Measurements from ENCODE around the gene MNX1.

MNX1 gene

DNA sequence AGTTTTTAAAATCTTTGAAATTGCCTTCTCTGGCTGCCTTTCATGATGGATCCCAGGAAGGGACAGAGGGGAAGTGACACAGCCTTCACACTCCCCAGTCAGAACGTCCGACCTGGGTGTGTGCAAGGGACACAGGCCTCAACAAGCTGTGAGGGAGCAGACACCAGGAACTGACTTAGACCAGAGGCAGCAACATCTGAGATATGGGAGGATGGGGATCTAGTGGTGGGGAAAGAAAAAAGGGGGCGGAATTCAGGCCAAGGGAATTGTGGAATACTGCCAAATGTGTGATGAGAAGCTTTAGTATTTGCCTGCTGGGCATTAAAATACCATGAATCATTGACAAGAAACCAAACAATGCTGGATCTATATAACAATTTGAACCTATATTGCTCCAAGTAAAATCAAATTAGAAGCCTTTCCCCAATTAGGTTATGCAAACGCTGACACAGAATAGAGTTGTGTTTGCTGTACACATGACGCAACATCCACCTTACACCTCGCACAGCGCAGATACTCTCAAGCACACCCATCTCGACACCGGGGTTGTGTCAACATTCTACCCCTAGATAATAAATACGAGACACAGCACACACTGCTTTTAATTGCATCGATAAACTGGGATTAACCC is 17.2 kb upstream of the MNX1 start:
- in situ Hi-C loops (cut with HindIII; ENCODE audit: low sequenced_read_pairs) = no loop called here
- no peak overlapping the region for H3K4me3 ChIP-seq (ENCODE audit: low read depth, low read length)
- DNase-seq (ENCODE audit: low read depth) = no peak
- TF ChIP-seq, protein P1, sequence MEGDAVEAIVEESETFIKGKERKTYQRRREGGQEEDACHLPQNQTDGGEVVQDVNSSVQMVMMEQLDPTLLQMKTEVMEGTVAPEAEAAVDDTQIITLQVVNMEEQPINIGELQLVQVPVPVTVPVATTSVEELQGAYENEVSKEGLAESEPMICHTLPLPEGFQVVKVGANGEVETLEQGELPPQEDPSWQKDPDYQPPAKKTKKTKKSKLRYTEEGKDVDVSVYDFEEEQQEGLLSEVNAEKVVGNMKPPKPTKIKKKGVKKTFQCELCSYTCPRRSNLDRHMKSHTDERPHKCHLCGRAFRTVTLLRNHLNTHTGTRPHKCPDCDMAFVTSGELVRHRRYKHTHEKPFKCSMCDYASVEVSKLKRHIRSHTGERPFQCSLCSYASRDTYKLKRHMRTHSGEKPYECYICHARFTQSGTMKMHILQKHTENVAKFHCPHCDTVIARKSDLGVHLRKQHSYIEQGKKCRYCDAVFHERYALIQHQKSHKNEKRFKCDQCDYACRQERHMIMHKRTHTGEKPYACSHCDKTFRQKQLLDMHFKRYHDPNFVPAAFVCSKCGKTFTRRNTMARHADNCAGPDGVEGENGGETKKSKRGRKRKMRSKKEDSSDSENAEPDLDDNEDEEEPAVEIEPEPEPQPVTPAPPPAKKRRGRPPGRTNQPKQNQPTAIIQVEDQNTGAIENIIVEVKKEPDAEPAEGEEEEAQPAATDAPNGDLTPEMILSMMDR (IDR thresholded peaks at IDR 0.05; ENCODE audit: low read depth, low read length, missing control alignments) = no peak

DNA sequence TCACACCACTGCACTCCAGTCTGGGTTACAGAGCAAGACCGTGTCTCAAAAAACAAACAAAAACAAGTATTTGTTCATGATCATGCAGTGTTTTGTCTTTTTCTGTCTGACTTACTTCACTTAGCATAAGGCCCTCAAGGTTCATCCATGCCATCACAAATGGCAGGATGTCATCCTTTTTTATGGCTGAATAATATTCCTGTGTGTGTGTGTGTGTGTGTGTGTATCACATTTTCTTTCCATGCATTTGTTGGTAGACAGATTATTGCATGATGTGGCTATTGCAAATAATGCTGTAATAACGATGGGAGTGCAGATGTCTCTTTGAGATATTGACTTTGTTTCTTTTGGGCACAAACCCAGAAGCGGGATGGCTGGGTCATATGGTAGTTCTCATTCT is 14.3 kb upstream of the MNX1 start:
- TF ChIP-seq, protein P1 (IDR thresholded peaks at IDR 0.05; ENCODE audit: low read depth, low read length, missing control alignments) = no peak
- in situ Hi-C loops (cut with HindIII; ENCODE audit: low sequenced_read_pairs) = no loop called here
- no peak for DNase-seq (ENCODE audit: low read depth)
- no peak overlapping the region for H3K4me3 ChIP-seq (ENCODE audit: low read depth, low read length)

DNA sequence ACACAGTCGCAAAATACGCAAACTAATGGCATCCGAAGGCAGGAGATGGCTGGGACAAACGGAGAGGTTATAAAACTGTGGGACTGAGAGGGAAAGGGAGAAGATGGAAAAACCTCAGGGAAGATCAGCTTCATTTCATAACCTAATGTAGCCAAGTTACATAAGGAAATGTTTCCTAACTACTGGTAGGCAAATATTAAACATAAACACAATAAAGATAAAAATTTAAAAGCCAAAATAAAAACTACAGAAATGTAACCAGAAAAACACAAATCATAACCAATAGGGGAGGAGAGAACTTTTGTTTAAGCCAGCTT is 13.1 kb upstream of the MNX1 start:
- in situ Hi-C loops (cut with HindIII; ENCODE audit: low sequenced_read_pairs) = no loop called here
- TF ChIP-seq, protein P1 (IDR thresholded peaks at IDR 0.05; ENCODE audit: low read depth, low read length, missing control alignments) = no peak

DNA sequence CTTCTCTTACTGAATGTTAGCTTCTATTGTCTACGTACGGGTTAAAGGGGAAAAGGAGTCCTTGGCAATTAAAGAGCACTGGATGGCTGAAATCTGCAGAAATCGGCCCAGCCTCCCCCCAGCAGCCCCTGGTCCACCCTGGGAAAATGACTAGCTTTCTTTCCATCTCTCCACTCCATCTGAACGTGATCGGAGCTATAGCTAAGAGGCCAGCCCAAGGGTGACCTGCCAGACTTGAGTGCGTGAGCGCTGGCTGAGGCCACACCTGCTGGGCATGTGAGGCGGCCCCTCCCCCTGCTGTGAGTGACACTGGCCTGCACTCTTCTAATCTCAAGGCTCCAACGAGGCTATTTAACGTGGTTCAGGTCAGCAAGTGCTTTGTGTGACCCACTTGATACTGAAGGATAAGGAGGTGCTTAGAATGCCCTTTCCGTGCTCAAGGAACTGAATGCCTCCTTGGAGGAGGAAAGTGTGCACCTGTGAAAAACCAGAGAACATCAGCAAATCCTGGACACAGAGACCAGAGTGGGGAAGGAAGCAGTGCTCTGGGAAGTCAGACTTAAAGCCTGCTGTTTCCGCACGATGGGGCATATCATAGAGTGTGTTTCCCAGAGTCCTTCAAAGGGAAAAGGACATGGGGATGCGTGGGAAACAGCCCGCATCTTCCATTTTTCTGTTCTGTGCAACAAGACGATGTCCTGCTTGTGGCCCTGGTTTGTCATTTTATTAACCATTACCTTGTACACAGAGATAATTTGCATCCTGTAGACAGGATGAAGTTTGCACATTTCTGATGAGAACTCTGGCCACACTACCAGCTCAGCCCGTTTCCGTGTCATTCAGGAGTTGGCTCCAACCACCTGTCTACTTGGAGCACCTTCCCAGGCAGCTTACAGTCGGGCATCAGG is 12.5 kb upstream of the MNX1 start:
- TF ChIP-seq, protein P1 (IDR thresholded peaks at IDR 0.05; ENCODE audit: low read depth, low read length, missing control alignments) = no peak
- H3K4me3 ChIP-seq (ENCODE audit: low read depth, low read length) = no peak overlapping the region
- DNase-seq (ENCODE audit: low read depth) = no peak
- in situ Hi-C loops (cut with HindIII; ENCODE audit: low sequenced_read_pairs) = no loop called here

More for the DNA sequence above, 13.1 kb upstream of the MNX1 start:
- no peak for DNase-seq (ENCODE audit: low read depth)
- no peak overlapping the region for H3K4me3 ChIP-seq (ENCODE audit: low read depth, low read length)

DNA sequence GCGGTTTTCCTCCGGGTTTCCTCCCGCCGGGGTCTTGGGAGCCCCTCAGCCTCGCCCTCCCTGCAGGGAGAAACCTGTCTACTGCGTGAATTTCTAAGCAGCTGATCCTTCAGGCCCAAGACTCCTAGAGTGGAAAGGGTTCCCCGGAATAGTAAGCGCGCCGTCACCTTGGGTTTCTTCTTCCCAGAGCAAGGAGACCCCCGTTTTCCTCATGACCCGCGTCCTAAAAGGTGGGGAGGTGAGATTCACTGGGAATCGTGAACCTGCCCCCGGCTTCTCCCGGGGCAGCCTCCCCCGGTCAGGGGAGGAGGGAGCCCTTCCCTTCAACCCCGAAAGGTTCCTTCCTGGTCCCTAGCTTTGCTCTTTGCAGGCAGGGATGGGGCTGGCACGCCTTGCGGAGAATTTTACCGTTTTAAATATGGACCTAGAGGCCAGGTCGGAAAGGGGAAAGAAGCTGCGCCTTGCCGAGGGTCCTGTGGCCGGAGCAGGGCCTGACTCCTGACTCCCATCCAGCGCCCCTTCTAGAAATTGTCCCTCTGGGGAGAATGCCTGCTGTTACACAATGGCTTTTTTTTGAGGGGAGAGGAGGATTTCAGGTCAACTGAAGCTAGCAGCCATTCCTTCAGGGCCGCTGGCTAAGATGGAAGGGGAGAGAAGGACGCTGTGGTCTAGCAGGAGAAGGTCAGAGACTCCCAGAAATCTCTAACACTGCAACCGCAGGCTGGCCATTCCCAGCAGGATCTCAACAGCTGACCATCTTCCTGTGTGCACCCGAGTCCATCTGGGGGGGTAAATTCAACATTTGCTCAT is 11.6 kb upstream of the MNX1 start:
- no peak overlapping the region for H3K4me3 ChIP-seq (ENCODE audit: low read depth, low read length)
- no peak for DNase-seq (ENCODE audit: low read depth)
- TF ChIP-seq, protein P1 (IDR thresholded peaks at IDR 0.05; ENCODE audit: low read depth, low read length, missing control alignments) = no peak
- in situ Hi-C loops (cut with HindIII; ENCODE audit: low sequenced_read_pairs) = no loop called here

DNA sequence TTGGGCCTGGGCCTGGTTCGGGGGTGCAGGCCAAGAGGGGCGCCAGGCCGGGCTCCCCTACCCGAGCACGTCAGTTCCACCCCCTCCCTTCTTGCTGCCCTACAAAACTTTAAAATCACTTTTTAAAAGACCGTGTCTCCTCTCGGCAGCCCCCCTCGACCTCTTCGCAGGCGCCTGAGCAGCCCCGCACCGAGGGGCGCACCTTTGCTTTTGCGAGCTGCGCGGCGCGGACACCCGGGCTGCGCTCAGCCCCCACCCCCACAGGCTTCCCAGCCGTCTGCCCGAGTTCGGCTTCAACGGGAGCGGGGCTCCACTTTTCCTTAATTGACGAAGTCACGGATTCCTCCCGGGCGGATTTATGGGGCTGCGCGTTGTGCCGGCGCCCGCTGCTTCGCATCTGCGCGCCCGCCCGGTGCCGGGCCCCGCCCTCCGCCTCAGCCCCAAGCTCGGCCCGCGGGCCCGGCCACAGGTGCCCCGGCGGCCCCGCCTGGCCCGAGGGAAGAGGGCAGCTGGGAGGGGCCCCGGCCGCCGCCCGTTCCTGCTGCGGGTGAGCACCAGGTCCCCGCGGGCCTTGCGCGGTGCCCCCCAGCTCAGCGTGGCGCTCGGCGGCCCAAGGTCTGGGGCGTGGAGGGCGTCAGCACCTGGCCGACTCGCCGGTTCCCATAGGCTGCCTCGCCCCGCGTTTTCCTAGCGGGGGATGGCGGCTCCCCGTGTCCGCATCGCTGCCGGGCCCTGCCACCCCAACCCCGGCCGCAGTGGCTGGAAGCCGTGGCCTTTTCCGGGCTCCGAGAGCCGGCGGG is 10.8 kb upstream of the MNX1 start:
- TF ChIP-seq, protein P1 (IDR thresholded peaks at IDR 0.05; ENCODE audit: low read depth, low read length, missing control alignments) = no peak
- DNase-seq (ENCODE audit: low read depth) = no peak
- in situ Hi-C loops (cut with HindIII; ENCODE audit: low sequenced_read_pairs) = no loop called here
- no peak overlapping the region for H3K4me3 ChIP-seq (ENCODE audit: low read depth, low read length)
